Epithelial cell of proximal tubule (primary cell): ENCODE data around the gene OR6M1. TPM values are rescaled to one million over a fixed set of nuclear protein-coding genes. Genes with fewer than 3 reads are reported as not detected.

Experiments used
- DNase-seq: peaks from one replicate; pipeline ENCODE4 v3.0.0-alpha.2; 2011; ENCODE audit warnings: low read depth
- H3K4me3 ChIP-seq: 2 replicates; pipeline ENCODE4 v1.5.1; 2011; ENCODE audit warnings: low read depth, mild to moderate bottlenecking, low read length
- CTCF ChIP-seq: conservative IDR thresholded peaks from 2 replicates; pipeline ENCODE4 v1.5.1; 2012; ENCODE audit warnings: low read depth, mild to moderate bottlenecking, low read length
- total RNA-seq: library from RNA; depleted of rRNA; stranded (reverse); fragments of >200 nt; gene quantifications from 2 replicates; pipeline ENCODE4 v1.2.3, GENCODE V29; 2015

The OR6M1 gene
- total RNA-seq, 1 donor from 2014 or later: not detected

DNA sequence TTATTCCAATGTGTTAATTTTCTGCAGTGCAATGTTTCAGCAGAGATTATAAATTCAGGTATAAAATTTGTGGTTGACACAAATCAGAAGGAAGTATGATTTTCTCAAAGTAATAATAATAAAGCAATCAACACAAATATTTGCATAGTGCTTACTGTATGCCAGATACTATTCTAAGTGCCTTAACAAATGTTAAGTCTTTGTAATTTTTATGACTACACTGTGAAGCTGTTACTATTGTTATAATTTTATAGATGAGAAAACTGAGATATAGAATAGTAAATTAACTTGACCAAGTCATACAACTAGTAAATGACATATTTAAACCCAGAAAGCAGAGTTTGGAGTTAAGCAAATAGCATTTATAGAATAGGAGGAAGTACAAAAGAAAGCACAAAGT lies 35.4 kb downstream of the OR6M1 start:
- DNase-seq: no peak
- no peak overlapping the region for H3K4me3 ChIP-seq
- TF ChIP-seq CTCF: no peak

DNA sequence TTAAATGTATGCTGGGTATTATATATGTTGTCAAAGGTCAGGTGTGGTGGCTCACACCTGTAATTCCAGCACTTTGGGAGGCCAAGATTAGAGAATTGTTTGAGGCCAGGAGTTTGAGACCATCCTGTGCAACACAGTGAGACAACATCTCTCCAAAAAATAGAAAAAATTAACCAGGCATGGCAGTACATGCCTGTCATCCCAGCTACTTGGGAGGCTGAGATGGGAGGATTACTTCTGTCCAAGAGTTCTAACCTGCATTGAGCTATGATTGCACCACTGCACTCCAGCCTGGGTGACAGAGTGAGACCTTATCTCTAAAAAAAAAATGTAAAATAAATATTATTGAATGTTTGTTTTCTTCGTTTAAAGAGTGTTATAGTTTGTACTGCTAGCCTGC lies 40.5 kb downstream of the OR6M1 start:
- no peak overlapping the region for H3K4me3 ChIP-seq
- no peak for DNase-seq
- no peak for TF ChIP-seq CTCF

DNA sequence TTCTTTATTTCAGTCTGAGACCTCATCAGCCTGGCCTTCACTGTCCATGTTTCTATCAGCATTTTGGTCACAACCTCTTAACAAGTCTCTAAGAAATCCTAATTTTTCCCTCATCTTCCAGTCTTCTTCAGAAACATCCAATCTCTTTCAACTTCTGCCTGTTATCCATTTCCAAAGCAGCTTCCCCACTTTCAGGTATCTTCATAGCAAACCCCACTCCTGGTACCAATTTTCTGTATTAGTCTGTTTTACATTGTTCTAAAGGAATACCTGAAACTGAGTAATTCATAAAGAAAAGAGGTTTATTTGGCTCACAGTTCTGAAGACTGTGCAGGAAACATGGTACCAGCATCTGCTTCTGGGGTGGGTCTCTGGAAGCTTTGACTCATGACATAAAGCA lies 43.7 kb downstream of the OR6M1 start:
- no peak overlapping the region for H3K4me3 ChIP-seq
- no peak for TF ChIP-seq CTCF

GRCh38 chr11:123760894-123761293 lies 45.3 kb downstream of the OR6M1 start:
- DNase-seq: no peak
- no peak overlapping the region for H3K4me3 ChIP-seq
- TF ChIP-seq CTCF: no peak

More for the DNA sequence above, 43.7 kb downstream of the OR6M1 start:
- DNase-seq: no peak

DNA sequence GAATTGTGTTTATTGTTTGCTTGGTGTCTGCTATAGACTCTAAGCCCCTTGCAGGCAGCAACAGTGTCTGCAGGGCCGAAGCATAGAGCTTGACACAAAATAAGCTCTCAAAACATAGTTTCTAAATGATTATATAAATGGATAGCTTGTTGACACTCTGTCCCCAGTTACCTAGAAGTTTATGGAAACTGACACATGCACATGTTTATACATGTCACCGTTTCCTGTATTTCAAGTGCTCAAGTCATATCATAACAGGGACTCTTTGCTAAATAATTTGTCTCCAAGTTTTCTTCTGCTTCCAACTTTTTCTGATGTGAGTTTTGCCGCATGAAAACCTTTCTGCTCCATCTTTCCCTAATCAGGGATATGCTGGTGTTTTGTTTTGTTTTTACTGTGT lies 48.2 kb downstream of the OR6M1 start:
- DNase-seq: no peak
- no peak overlapping the region for H3K4me3 ChIP-seq
- TF ChIP-seq CTCF: no peak

GRCh38 chr11:123755813-123756212 lies 50.3 kb downstream of the OR6M1 start:
- TF ChIP-seq CTCF: no peak
- no peak for DNase-seq
- no peak overlapping the region for H3K4me3 ChIP-seq

Other genes with a start within 250 kb of the OR6M1 start
- gene SCN3B, start 151.7 kb downstream of the OR6M1 start, total RNA-seq: 0.07 and 0.23 TPM in 2 replicates
- 2.2 and 7.5 TPM in 2 replicates for gene ZNF202, start 64.7 kb downstream of the OR6M1 start, total RNA-seq
- gene OR6X1, start 51.8 kb downstream of the OR6M1 start, total RNA-seq: not detected in 2 replicates
- gene TMEM225, start 79.3 kb upstream of the OR6M1 start, total RNA-seq: not detected in 2 replicates
- not detected in 2 replicates for gene OR8D4, start 95.8 kb upstream of the OR6M1 start, total RNA-seq
- gene OR4D5, start 133.3 kb upstream of the OR6M1 start, total RNA-seq: not detected in 2 replicates
- gene OR6T1, start 137.5 kb upstream of the OR6M1 start, total RNA-seq: not detected in 2 replicates
- gene OR10S1, start 171.4 kb upstream of the OR6M1 start, total RNA-seq: not detected in 2 replicates
- gene OR10G6, start 188.8 kb upstream of the OR6M1 start, total RNA-seq: not detected in 2 replicates
- not detected in 2 replicates for gene OR10G4, start 206.6 kb upstream of the OR6M1 start, total RNA-seq
- gene OR10G9, start 216.7 kb upstream of the OR6M1 start, total RNA-seq: not detected in 2 replicates
- gene OR10G8, start 220.4 kb upstream of the OR6M1 start, total RNA-seq: not detected in 2 replicates
- gene OR10G7, start 235.0 kb upstream of the OR6M1 start, total RNA-seq: not detected in 2 replicates